Transverse colon (tissue), 4 donors: ENCODE measurements around the gene TNFAIP8L3. TPM values are rescaled to one million over a fixed set of nuclear protein-coding genes. Genes with fewer than 3 reads are reported as not detected.

Experiments used
- DNase-seq: peaks from one replicate; pipeline ENCODE4 v3.0.0-alpha.2; 2019
- H3K27ac ChIP-seq, 4 donors: fragments of 200-600 bp; sonication (generic); 2 replicates each; pipeline ENCODE4 v1.5.1; 2016 to 2018; ENCODE audit warnings: inconsistent platforms in 4 of 4
- H3K27me3 ChIP-seq: fragments of 200-600 bp; sonication (generic); 2 replicates; pipeline ENCODE4 v1.5.1; 2017; ENCODE audit warnings: inconsistent platforms
- H3K36me3 ChIP-seq, 4 donors: fragments of 200-600 bp; sonication (generic); 2 replicates each; pipeline ENCODE4 v1.5.1; 2017 to 2019; ENCODE audit warnings: inconsistent platforms in 4 of 4
- H3K4me1 ChIP-seq, 4 donors: fragments of 200-600 bp; sonication (generic); 2 replicates each; pipeline ENCODE4 v1.5.1; 2017 to 2020; ENCODE audit warnings: inconsistent platforms in 4 of 4
- H3K4me3 ChIP-seq, 4 donors: fragments of 200-600 bp; sonication (generic); 1 replicate in 1 of 4; 2 replicates in 3 of 4; pipeline versions ENCODE4 v1.5.1 to v1.6.1; 2017 to 2019; ENCODE audit warnings: inconsistent platforms in 4 of 4
- H3K9me3 ChIP-seq, 2 donors: fragments of 200-600 bp; sonication (generic); 2 replicates each; pipeline ENCODE4 v1.5.1; 2017 to 2019; ENCODE audit warnings: inconsistent platforms in 2 of 2
- EP300 ChIP-seq: sonication (generic); formaldehyde crosslinking; IDR thresholded peaks from one replicate; pipeline ENCODE4 v1.6.1; 2017; ENCODE audit warnings: antibody characterized with exemption, low read depth
- POLR2A ChIP-seq: fragments of 450-650 bp; IDR thresholded peaks from one replicate; pipeline ENCODE4 v1.6.1; 2016; ENCODE audit warnings: antibody characterized with exemption, mild to moderate bottlenecking, moderate library complexity
- POLR2AphosphoS5 ChIP-seq, 3 donors: sonication (generic); formaldehyde crosslinking; IDR thresholded peaks; one replicate each; pipeline ENCODE4 v1.6.1; 2016; ENCODE audit warnings: antibody characterized with exemption in 3 of 3
- WGBS, 2 donors: methylation state at CpG; one replicate each; pipeline ENCODE4 v1.1.5; 2018; ENCODE audit warnings: low coverage in 1 of 2; 5-methylcytosine and 5-hydroxymethylcytosine counted together
- in situ Hi-C, 4 donors: fragments of 200-750 bp; cut with MboI; loops; one replicate each; pipeline versions ENCODE4 v1.15.0 to v1.15.1; 2017; ENCODE audit warnings: low sequenced_read_pairs in 3 of 4, low pct_ligation_motif_present in 1 of 4, low pct_unique_long_range_greater_than_20kb in 1 of 4
- intact Hi-C: fragments of 100-400 bp; cut with DNase I; formaldehyde crosslinking; loops from one replicate; pipeline ENCODE4 v1.15.1; 2023; ENCODE audit warnings: low total_unique reads
- total RNA-seq, 4 donors: library from RNA; depleted of rRNA; stranded (reverse); fragments of >200 nt; gene quantifications; one replicate each; pipeline ENCODE4 v1.1.0, GENCODE V29; 2016
- TF ChIP-seq, protein P1 (sequence below), 5 experiments: fragments of 200-600 bp in 3 of 5; fragments of 450-650 bp in 2 of 5; sonication (generic) in 3 of 5; IDR thresholded peaks; 1 replicate in 2 of 5; 2 replicates in 3 of 5; pipeline ENCODE4 v1.5.1; 2016 to 2017; ENCODE audit warnings: antibody characterized with exemption in 5 of 5, inconsistent platforms in 3 of 5, mild to moderate bottlenecking in 2 of 5, moderate library complexity in 1 of 5

Gene TNFAIP8L3
- total RNA-seq, 4 donors from 2014 or later, result 6.8 to 35.5 (median 8.6) TPM

DNA sequence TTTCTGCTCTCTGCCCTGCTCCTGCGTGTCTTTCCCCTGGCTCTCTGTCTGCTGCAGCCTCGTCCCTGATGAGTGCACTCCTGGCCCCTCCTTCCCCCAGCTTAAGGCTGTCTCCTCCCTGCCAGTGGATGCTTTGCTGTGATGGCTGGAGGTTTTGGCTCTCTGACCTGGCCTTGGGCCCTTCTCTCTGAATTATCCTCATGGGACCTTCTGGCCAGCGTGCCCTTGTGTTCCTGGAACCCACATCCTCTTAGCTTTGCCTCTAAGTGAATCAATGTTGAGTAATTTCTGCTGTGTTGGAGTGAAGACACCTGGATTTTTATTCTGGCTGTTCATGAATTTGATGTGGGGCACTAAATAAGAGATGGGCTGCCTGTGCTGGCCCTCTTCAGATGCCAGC, 9.8 kb upstream of the TNFAIP8L3 start:
- H3K27me3 ChIP-seq, result peaks cover 4% of the 10 kb centered on the region
- H3K4me3 ChIP-seq, result no peak overlapping the region
- H3K4me1 ChIP-seq, result peaks cover 0 to 6% (median 0%) of the 10 kb centered on the region in 4 donors
- TF ChIP-seq POLR2AphosphoS5 (IDR thresholded peaks at IDR 0.05) (peak; percentile 41 to 83 (median 76)), EP300 (no peak)
- in situ Hi-C loops, result no loop called here
- DNase-seq, result peak; percentile 41
- H3K36me3 ChIP-seq, result no peaks in the 10 kb centered on the region
- H3K27ac ChIP-seq, result peak overlapping the region; percentile 40 to 61 (median 55)
- no peaks in the 10 kb centered on the region for H3K9me3 ChIP-seq
- intact Hi-C loops, result no loop called here
- 67% methylated on average over 3 of the region's 3 CpGs; no CpG with 5 or more reads in 1 of the 2 donors for WGBS, 2 donors

DNA sequence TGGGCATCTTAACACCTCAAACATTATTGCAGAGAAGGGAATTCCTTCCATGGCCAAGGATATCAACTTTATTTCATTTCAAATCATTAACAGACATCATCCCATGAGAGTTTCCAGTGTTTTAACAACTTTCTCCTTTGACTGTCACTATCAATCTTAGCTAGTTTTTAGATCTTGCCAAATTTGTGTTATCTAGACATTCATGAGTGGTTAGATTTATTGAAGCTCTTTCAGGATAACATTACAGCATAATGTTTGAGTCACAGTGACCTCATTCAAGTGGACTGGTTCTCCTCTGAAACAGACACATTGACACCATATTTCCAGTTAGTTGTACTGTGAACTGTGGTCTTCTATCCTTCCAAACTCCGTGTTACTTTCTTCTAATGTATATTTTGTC, 8.6 kb upstream of the TNFAIP8L3 start:
- WGBS, 2 donors, result 60 to 63% methylated on average over 1 of the region's 1 CpG
- no peak for TF ChIP-seq EP300
- no peak for TF ChIP-seq POLR2A
- peak; percentile 49 to 78 (median 76) for TF ChIP-seq POLR2AphosphoS5 (IDR thresholded peaks at IDR 0.05)
- peak overlapping the region; percentile 40 to 61 (median 55) for H3K27ac ChIP-seq

DNA sequence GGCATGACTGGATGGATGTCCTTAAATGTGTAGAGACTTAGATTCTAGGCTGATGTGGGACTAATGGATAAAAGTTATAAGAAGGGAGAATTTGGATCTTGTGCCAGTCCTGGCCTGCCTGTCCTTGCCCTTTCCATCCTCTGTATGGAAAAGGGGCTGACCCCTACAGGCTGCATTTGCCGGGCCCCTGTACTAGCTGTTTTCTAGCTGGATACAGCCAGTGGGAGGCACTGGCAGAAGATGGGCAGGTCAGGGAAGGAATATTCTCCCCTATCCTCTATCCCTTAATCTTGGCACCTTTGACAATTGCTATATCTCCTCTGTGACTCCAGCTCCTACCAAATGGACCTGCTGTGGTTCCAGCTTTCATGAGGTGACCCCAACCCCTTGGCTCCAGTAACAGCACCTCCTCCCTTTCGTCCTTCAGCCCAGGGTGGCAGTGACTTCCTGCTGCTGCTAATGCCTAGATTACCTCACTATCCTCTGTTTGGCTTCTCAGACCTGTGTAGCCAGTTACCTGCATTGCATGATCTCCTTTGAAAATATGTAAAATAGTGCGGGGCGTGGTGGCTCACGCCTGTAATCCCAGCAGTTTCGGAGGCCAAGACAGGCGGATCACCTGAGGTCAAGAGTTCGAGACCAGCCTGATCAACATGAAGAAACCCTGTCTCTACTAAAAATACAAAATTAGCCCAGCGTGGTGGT, 6.2 kb upstream of the TNFAIP8L3 start:
- H3K27me3 ChIP-seq, result peaks cover 11% of the 10 kb centered on the region
- intact Hi-C loops (no loop called here), in situ Hi-C loops (no loop called here)
- no peak for DNase-seq
- TF ChIP-seq POLR2A (no peak), EP300 (no peak), POLR2AphosphoS5 (IDR thresholded peaks at IDR 0.05) (no peak)
- 76 to 88% methylated on average over 2 to 9 of the region's 9 CpGs for WGBS, 2 donors
- H3K4me3 ChIP-seq, result no peak overlapping the region
- H3K36me3 ChIP-seq, result no peaks in the 10 kb centered on the region
- H3K4me1 ChIP-seq, result peaks cover 0 to 14% (median 0%) of the 10 kb centered on the region in 4 donors
- H3K9me3 ChIP-seq, result no peaks in the 10 kb centered on the region
- no peak overlapping the region for H3K27ac ChIP-seq

More for the DNA sequence above, 8.6 kb upstream of the TNFAIP8L3 start:
- H3K27me3 ChIP-seq, result peaks cover 11% of the 10 kb centered on the region
- intact Hi-C loops (no loop called here), in situ Hi-C loops (no loop called here)
- DNase-seq, result no peak
- peaks cover 0 to 7% (median 0%) of the 10 kb centered on the region in 4 donors for H3K4me1 ChIP-seq
- no peak overlapping the region for H3K4me3 ChIP-seq
- H3K36me3 ChIP-seq, result no peaks in the 10 kb centered on the region
- no peaks in the 10 kb centered on the region for H3K9me3 ChIP-seq

DNA sequence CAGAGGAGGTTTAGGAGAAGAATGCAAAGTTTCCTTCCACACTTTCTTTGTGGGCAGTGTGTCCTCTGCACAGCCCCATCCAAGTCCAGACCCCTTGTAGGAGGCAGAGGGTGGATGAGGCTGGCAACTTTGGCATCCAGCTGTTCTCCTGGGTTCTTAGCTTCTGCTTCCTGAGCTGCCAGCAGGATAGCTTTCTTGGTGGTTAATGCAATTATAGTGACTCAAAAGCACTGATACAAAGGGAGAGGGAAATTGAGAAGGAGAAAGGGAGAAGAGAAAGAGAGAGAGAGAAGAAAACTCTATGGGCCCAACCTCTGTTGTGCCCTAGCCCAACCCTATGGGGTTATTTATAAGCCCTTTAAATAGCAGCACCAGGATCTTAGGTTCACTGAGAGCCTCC, 4.5 kb upstream of the TNFAIP8L3 start:
- peaks cover 6 to 26% (median 7%) of the 10 kb centered on the region in 4 donors for H3K4me1 ChIP-seq
- no peak overlapping the region for H3K27ac ChIP-seq
- H3K36me3 ChIP-seq, result no peaks in the 10 kb centered on the region
- H3K27me3 ChIP-seq, result peaks cover 23% of the 10 kb centered on the region
- in situ Hi-C loops, result no loop called here
- H3K9me3 ChIP-seq, result no peaks in the 10 kb centered on the region
- DNase-seq, result no peak
- intact Hi-C loops, result no loop called here
- H3K4me3 ChIP-seq, result no peak overlapping the region
- no peak for TF ChIP-seq EP300
- no peak for TF ChIP-seq POLR2A
- TF ChIP-seq, protein P1, sequence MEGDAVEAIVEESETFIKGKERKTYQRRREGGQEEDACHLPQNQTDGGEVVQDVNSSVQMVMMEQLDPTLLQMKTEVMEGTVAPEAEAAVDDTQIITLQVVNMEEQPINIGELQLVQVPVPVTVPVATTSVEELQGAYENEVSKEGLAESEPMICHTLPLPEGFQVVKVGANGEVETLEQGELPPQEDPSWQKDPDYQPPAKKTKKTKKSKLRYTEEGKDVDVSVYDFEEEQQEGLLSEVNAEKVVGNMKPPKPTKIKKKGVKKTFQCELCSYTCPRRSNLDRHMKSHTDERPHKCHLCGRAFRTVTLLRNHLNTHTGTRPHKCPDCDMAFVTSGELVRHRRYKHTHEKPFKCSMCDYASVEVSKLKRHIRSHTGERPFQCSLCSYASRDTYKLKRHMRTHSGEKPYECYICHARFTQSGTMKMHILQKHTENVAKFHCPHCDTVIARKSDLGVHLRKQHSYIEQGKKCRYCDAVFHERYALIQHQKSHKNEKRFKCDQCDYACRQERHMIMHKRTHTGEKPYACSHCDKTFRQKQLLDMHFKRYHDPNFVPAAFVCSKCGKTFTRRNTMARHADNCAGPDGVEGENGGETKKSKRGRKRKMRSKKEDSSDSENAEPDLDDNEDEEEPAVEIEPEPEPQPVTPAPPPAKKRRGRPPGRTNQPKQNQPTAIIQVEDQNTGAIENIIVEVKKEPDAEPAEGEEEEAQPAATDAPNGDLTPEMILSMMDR (IDR thresholded peaks at IDR 0.05), result no peak

DNA sequence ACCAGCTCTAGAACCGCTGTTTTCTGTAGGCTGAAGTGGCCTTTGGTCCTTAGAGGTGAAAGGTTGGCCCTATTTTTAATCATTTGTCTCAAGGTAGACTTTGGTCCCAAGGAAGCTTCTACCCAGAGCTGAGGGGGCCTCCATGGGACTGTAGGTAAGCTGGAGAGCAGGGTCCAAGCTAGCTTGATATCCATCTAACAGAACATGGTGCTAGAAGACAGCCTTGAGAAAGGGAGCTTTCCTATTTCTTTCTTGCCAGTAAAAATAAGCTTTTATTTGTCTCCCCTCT, 3.6 kb upstream of the TNFAIP8L3 start:
- no peak for DNase-seq
- peaks cover 6 to 30% (median 13%) of the 10 kb centered on the region in 4 donors for H3K4me1 ChIP-seq
- in situ Hi-C loops (no loop called here), intact Hi-C loops (no loop called here)
- peaks cover 31% of the 10 kb centered on the region for H3K27me3 ChIP-seq
- no peak overlapping the region for H3K4me3 ChIP-seq
- H3K27ac ChIP-seq, result no peak overlapping the region
- no peaks in the 10 kb centered on the region for H3K9me3 ChIP-seq
- whole genome bisulfite sequencing, 2 donors, result 54% methylated on average over 1 of the region's 1 CpG; no CpG with 5 or more reads in 1 of the 2 donors
- TF ChIP-seq, protein P1 (IDR thresholded peaks at IDR 0.05), result no peak
- TF ChIP-seq POLR2A, result no peak
- TF ChIP-seq POLR2AphosphoS5 (IDR thresholded peaks at IDR 0.05), result no peak
- TF ChIP-seq EP300, result no peak
- no peaks in the 10 kb centered on the region for H3K36me3 ChIP-seq
